ENCODE results near the gene AGFG2.
A peak's percentile ranks its signal among the peaks of the same experiment; 100 is the strongest.

Gene AGFG2

GRCh38 chr7:100573691-100574361 is 34.8 kb downstream of the AGFG2 start, which contains the start of gene SAP25:
Gene SAP25 (minus strand): TSS chr7:100573900. CDS start chr7:100573742, 158 bp downstream.
- DNase-seq: no peak

- no peak for DNase-seq
Measured at GRCh38 chr7:100574362-100575205, 35.6 kb downstream of the AGFG2 start.

GRCh38 chr7:100575206-100575631 is 36.2 kb downstream of the AGFG2 start:
- DNase-seq: no peak

GRCh38 chr7:100575746-100576383 is 36.9 kb downstream of the AGFG2 start:
- no peak for DNase-seq

- DNase-seq: no peak
Measured at GRCh38 chr7:100576384-100576993, 37.5 kb downstream of the AGFG2 start.

- no peak for DNase-seq
Measured at GRCh38 chr7:100577103-100577502, 38.1 kb downstream of the AGFG2 start.

GRCh38 chr7:100577507-100577906 is 38.5 kb downstream of the AGFG2 start:
- no peak for DNase-seq

GRCh38 chr7:100578246-100579183 is 39.5 kb downstream of the AGFG2 start:
- DNase-seq: no peak

GRCh38 chr7:100580466-100581283 is 41.7 kb downstream of the AGFG2 start:
- no peak for DNase-seq

- no peak for DNase-seq
Measured at GRCh38 chr7:100582041-100582579, 43.1 kb downstream of the AGFG2 start.

- no peak for DNase-seq
Measured at GRCh38 chr7:100582650-100583049, 43.6 kb downstream of the AGFG2 start.

GRCh38 chr7:100583132-100584053 is 44.4 kb downstream of the AGFG2 start:
- peak; percentile 59 for DNase-seq

GRCh38 chr7:100584054-100584682 is 45.2 kb downstream of the AGFG2 start:
- no peak for DNase-seq

GRCh38 chr7:100584683-100585510 is 45.9 kb downstream of the AGFG2 start:
- no peak for DNase-seq

GRCh38 chr7:100585511-100586265 is 46.7 kb downstream of the AGFG2 start, which contains the start of gene LRCH4:
Gene LRCH4 (minus strand): TSS chr7:100586129. CDS start chr7:100586100, 29 bp downstream.
- DNase-seq: peak; percentile 36

- peak; percentile 99 for DNase-seq
Measured at GRCh38 chr7:100586266-100587025, 47.4 kb downstream of the AGFG2 start, which contains the start of gene FBXO24. Gene FBXO24 (plus strand): TSS chr7:100586328. CDS start chr7:100586626, 298 bp downstream.
